ENCODE measurements around the gene C1QBP.

Gene C1QBP

DNA sequence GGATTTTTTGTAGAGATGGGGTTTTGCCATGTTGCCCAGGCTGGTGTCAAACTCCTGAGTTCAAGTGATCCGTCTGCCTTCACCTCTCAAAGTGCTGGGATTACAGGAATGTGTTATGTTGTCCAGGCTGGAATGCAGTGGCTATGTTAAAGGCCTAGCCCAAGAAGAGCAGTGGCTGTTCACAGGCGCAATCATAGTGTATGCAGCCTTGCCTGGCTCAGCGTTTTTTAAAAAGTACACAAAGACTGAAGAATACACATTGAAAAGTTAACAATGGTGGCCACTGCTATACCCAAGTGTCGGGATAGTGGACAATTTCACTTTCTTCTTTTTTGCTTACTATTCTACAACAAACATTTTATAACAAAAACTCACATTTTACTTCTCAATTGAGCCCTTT, 40.0 kb upstream of the C1QBP start:
- no peak overlapping the region for H3K4me3 ChIP-seq (replicated peaks in 1 of 2; ENCODE audit: low read depth in 2 of 2, low read length in 2 of 2)
- TF ChIP-seq, protein P1, sequence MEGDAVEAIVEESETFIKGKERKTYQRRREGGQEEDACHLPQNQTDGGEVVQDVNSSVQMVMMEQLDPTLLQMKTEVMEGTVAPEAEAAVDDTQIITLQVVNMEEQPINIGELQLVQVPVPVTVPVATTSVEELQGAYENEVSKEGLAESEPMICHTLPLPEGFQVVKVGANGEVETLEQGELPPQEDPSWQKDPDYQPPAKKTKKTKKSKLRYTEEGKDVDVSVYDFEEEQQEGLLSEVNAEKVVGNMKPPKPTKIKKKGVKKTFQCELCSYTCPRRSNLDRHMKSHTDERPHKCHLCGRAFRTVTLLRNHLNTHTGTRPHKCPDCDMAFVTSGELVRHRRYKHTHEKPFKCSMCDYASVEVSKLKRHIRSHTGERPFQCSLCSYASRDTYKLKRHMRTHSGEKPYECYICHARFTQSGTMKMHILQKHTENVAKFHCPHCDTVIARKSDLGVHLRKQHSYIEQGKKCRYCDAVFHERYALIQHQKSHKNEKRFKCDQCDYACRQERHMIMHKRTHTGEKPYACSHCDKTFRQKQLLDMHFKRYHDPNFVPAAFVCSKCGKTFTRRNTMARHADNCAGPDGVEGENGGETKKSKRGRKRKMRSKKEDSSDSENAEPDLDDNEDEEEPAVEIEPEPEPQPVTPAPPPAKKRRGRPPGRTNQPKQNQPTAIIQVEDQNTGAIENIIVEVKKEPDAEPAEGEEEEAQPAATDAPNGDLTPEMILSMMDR (IDR thresholded peaks at IDR 0.05; ENCODE audit: low read depth, low read length), result no peak
- DNase-seq (ENCODE audit: low read depth in 2 of 2), result no peak

DNA sequence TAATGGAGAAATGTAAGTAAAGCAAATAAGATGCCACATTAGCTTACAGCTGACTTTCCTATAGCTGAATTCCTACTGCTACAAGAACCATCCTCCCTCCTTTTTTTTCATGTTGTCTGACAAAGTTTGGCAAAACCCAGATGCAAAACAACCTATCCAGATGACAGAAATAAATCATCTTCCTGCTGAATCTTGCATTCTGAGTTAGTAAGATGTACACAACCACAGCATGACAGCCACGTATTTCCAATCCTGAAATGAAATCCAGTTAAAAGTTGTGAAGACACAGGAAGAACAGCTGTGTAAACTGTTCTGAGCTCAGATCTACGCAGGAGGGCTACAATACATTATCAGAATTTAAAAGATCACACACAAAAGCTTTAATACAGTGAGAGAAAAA, 35.0 kb upstream of the C1QBP start:
- H3K4me3 ChIP-seq (replicated peaks in 1 of 2; ENCODE audit: low read depth in 2 of 2, low read length in 2 of 2), result no peak overlapping the region
- no peak for DNase-seq (ENCODE audit: low read depth in 2 of 2)

DNA sequence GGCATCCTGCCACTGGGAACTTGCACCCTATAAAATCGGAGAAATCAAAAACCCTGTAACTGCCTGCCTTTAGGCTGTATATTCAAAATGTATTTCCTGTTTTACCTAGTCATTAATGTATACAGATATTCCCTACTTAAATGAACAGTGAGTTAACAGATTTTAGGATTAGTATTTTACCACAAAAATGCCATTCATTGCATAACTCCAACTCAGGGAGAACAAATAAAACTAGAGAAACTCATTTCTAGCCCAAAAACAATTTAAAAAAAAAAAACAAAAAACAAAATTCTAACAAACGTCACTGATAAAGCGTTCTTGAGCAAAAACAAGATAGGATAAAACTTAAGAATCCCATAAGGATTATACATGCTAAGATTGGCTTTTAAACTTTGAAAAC, 33.6 kb upstream of the C1QBP start:
- no peak overlapping the region for H3K4me3 ChIP-seq (replicated peaks in 1 of 2; ENCODE audit: low read depth in 2 of 2, low read length in 2 of 2)
- TF ChIP-seq, protein P1 (IDR thresholded peaks at IDR 0.05; ENCODE audit: low read depth, low read length), result no peak
- no peak for DNase-seq (ENCODE audit: low read depth in 2 of 2)

More for the DNA sequence above, 35.0 kb upstream of the C1QBP start:
- TF ChIP-seq, protein P1 (IDR thresholded peaks at IDR 0.05; ENCODE audit: low read depth, low read length), result no peak

- peak overlapping the region; percentile 95 for H3K4me3 ChIP-seq (replicated peaks in 1 of 2; ENCODE audit: low read depth in 2 of 2, low read length in 2 of 2)
- no peak for DNase-seq (ENCODE audit: low read depth in 2 of 2)
- TF ChIP-seq, protein P1 (IDR thresholded peaks at IDR 0.05; ENCODE audit: low read depth, low read length), result no peak
These were observed 29.1 kb upstream of the C1QBP start for GRCh38 chr17:5468075-5468473.

GRCh38 chr17:5467416-5467815, 28.5 kb upstream of the C1QBP start:
- TF ChIP-seq, protein P1 (IDR thresholded peaks at IDR 0.05; ENCODE audit: low read depth, low read length), result no peak
- H3K4me3 ChIP-seq (replicated peaks in 1 of 2; ENCODE audit: low read depth in 2 of 2, low read length in 2 of 2), result peak overlapping the region; percentile 95
- DNase-seq (ENCODE audit: low read depth in 2 of 2), result peak in 1 of 2 donors; percentile 2

DNA sequence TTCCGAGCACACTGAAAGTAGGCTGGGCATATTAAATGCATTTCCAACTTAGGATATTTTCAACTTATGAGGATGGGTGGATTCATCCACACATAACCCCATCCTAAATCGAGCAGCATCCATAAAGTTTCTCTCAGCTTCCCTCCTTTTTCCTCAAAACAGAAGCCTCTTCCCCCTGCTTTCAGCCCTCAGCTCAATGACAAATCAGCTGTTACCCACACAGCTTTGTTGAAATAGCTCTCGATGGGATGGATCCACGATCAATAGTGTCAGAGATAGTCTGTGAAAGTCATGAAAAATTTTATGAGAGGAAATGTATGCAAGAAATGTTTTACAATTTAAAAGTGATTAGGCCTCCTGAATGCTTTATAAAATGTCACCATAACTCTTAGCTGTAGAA, 27.3 kb upstream of the C1QBP start:
- H3K4me3 ChIP-seq (replicated peaks in 1 of 2; ENCODE audit: low read depth in 2 of 2, low read length in 2 of 2), result no peak overlapping the region
- no peak for DNase-seq (ENCODE audit: low read depth in 2 of 2)
- TF ChIP-seq, protein P1 (IDR thresholded peaks at IDR 0.05; ENCODE audit: low read depth, low read length), result no peak

Measured in cardiac fibroblast (primary cell).